ENCODE results near the gene ABCG1. TPM values are rescaled to one million over a fixed set of nuclear protein-coding genes. Genes with fewer than 3 reads are reported as not detected.

The ABCG1 gene
- total and polyA plus RNA-seq, 2 experiments from 2014 or later: 8.4 to 10.7 TPM

DNA sequence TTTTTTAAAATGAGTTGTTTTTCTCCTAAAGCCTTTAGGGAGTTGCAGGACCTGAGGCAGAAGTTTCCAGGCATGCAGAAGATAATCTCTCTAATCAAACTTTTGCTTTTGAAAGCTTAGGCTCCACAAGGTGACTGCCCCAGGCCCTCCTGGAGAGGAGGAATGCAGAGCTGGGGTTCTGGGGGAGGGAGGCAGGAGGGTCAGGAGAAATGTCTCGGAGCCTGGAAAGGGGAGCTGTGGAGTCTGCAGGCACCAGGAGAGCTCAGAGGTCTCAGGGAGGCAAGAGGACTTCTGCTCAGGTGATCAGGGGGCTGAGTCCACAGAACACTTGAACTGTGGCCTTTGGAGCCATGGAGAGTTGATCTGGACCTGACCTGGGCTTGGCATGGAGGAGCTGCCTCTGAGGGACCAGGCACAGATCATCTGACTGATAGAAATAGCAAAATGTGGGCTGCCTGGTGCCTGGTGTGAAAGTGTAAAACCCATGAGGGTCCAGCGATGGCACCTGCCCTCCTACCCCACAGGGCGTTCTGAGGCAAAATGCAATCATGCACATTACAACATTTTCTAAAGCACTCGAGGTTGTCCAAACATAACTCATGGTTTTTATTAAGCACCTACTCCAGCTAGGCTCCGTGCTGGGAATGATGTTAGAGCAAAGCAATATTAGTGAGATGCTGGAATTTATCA is 10.0 kb upstream of the ABCG1 start:
- Histone ChIP-seq H3K27me3 (no peaks in the 10 kb centered on the region), H3K9me2 (replicated peaks; ENCODE audit: insufficient read depth) (no peaks in the 10 kb centered on the region), H4K20me1 (ENCODE audit: insufficient read depth, poor library complexity, severe bottlenecking) (no peaks in the 10 kb centered on the region), H3K36me3 (replicated peaks; ENCODE audit: insufficient read depth, low read depth) (no peaks in the 10 kb centered on the region), H3K27ac (no peak overlapping the region), H3K9me3 (ENCODE audit: low read depth) (no peaks in the 10 kb centered on the region), H3K4me2 (no peak overlapping the region), H3K4me3 (no peak overlapping the region), H3K4me1 (ENCODE audit: insufficient read depth) (peaks cover 9% of the 10 kb centered on the region), H3K79me2 (no peaks in the 10 kb centered on the region), H2AFZ (no peak overlapping the region)
- 76% methylated on average over 5 of the region's 5 CpGs for WGBS (ENCODE audit: low lambda C conversion rate, missing lambda C conversion rate)
- no peak for DNase-seq (ENCODE audit: low spot score)
- TF ChIP-seq EZH2 (IDR thresholded peaks at IDR 0.05; ENCODE audit: borderline replicate concordance): no peak
- TF ChIP-seq, protein P1, sequence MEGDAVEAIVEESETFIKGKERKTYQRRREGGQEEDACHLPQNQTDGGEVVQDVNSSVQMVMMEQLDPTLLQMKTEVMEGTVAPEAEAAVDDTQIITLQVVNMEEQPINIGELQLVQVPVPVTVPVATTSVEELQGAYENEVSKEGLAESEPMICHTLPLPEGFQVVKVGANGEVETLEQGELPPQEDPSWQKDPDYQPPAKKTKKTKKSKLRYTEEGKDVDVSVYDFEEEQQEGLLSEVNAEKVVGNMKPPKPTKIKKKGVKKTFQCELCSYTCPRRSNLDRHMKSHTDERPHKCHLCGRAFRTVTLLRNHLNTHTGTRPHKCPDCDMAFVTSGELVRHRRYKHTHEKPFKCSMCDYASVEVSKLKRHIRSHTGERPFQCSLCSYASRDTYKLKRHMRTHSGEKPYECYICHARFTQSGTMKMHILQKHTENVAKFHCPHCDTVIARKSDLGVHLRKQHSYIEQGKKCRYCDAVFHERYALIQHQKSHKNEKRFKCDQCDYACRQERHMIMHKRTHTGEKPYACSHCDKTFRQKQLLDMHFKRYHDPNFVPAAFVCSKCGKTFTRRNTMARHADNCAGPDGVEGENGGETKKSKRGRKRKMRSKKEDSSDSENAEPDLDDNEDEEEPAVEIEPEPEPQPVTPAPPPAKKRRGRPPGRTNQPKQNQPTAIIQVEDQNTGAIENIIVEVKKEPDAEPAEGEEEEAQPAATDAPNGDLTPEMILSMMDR (IDR thresholded peaks at IDR 0.05; ENCODE audit: poor library complexity): no peak
- no peak for TF ChIP-seq EZH2phosphoT487 (IDR thresholded peaks at IDR 0.05; ENCODE audit: low read depth, severe bottlenecking, unreplicated experiment)

DNA sequence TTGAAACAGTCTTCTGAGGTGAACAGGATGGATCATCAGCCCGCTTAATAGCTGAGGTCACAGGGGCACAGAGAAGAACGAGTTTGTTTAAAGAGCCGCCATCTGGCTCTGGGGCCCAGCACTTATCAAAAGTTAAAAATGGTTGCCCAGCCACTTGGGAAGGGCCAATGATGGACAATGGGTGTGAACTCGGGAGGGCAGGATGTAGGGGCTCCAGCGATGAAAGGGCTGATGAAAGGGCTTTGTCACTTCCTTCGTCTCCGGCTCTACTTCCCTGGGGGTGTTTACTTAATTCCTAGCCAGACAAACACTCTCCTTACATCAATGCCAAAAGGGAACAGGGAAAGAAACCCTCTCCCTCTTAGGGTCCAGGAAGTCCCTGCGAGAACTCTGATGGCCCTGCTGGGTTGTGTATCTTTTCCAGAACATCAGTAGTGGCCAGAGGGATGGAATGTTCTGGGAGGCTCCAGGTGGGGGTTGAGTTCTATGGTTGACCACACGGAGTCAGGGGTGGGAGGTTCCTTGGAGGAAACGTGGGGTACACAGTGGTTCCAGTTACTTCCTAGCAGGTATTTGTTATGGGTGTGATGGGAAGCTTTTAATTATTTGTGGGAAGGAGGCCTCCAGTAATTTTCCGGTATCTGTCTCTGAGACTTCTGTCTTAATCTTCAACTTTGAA is 9.0 kb upstream of the ABCG1 start:
- Histone ChIP-seq H3K27me3 (no peaks in the 10 kb centered on the region), H2AFZ (no peak overlapping the region), H3K79me2 (no peaks in the 10 kb centered on the region), H4K20me1 (ENCODE audit: insufficient read depth, poor library complexity, severe bottlenecking) (no peaks in the 10 kb centered on the region), H3K27ac (no peak overlapping the region), H3K4me1 (ENCODE audit: insufficient read depth) (peaks cover 9% of the 10 kb centered on the region), H3K9me3 (ENCODE audit: low read depth) (no peaks in the 10 kb centered on the region), H3K9me2 (replicated peaks; ENCODE audit: insufficient read depth) (no peaks in the 10 kb centered on the region), H3K4me2 (no peak overlapping the region), H3K4me3 (no peak overlapping the region), H3K36me3 (replicated peaks; ENCODE audit: insufficient read depth, low read depth) (no peaks in the 10 kb centered on the region)
- DNase-seq (ENCODE audit: low spot score): no peak
- WGBS (ENCODE audit: low lambda C conversion rate, missing lambda C conversion rate): 49% methylated on average over 11 of the region's 11 CpGs
- no peak for TF ChIP-seq EZH2 (IDR thresholded peaks at IDR 0.05; ENCODE audit: borderline replicate concordance)
- TF ChIP-seq EZH2phosphoT487 (IDR thresholded peaks at IDR 0.05; ENCODE audit: low read depth, severe bottlenecking, unreplicated experiment): no peak
- TF ChIP-seq, protein P1 (IDR thresholded peaks at IDR 0.05; ENCODE audit: poor library complexity): no peak

GRCh38 chr21:42212266-42212665 is 6.7 kb upstream of the ABCG1 start:
- no peaks in the 10 kb centered on the region for H3K27me3 ChIP-seq
- H3K4me2 ChIP-seq: no peak overlapping the region
- H3K27ac ChIP-seq: no peak overlapping the region
- H3K36me3 ChIP-seq (replicated peaks; ENCODE audit: insufficient read depth, low read depth): no peaks in the 10 kb centered on the region
- H4K20me1 ChIP-seq (ENCODE audit: insufficient read depth, poor library complexity, severe bottlenecking): no peaks in the 10 kb centered on the region
- no peaks in the 10 kb centered on the region for H3K9me2 ChIP-seq (replicated peaks; ENCODE audit: insufficient read depth)
- no peak overlapping the region for H2AFZ ChIP-seq
- H3K4me3 ChIP-seq: no peak overlapping the region
- DNase-seq (ENCODE audit: low spot score): no peak
- 94% methylated on average over 3 of the region's 3 CpGs for WGBS (ENCODE audit: low lambda C conversion rate, missing lambda C conversion rate)
- TF ChIP-seq, protein P1 (IDR thresholded peaks at IDR 0.05; ENCODE audit: poor library complexity): no peak
- TF ChIP-seq EZH2 (IDR thresholded peaks at IDR 0.05; ENCODE audit: borderline replicate concordance) (no peak), EZH2phosphoT487 (IDR thresholded peaks at IDR 0.05; ENCODE audit: low read depth, severe bottlenecking, unreplicated experiment) (no peak)
- H3K4me1 ChIP-seq (ENCODE audit: insufficient read depth): peaks cover 9% of the 10 kb centered on the region
- no peaks in the 10 kb centered on the region for H3K79me2 ChIP-seq
- no peaks in the 10 kb centered on the region for H3K9me3 ChIP-seq (ENCODE audit: low read depth)
